ENCODE results near the gene ELFN2.

Gene ELFN2

GRCh38 chr22:37456346-37456745 lies 29.1 kb upstream of the ELFN2 start:
- no peak for FAIRE-seq
- no peak for DNase-seq (ENCODE audit: insufficient read length, low spot score)

- DNase-seq (ENCODE audit: insufficient read length, low spot score) (no peak), FAIRE-seq (no peak)
These were observed 28.6 kb upstream of the ELFN2 start for GRCh38 chr22:37455896-37456295.

- FAIRE-seq, result peak; percentile 48
- DNase-seq (ENCODE audit: insufficient read length, low spot score), result peak; percentile 58
These were observed 27.8 kb upstream of the ELFN2 start for GRCh38 chr22:37454857-37455686.

GRCh38 chr22:37453696-37454095 lies 26.4 kb upstream of the ELFN2 start:
- DNase-seq (ENCODE audit: insufficient read length, low spot score) (no peak), FAIRE-seq (no peak)

- no peak for DNase-seq (ENCODE audit: insufficient read length, low spot score)
- FAIRE-seq, result no peak
These were observed 23.9 kb upstream of the ELFN2 start for GRCh38 chr22:37451218-37451617.

- FAIRE-seq, result no peak
- no peak for DNase-seq (ENCODE audit: insufficient read length, low spot score)
These were observed 22.2 kb upstream of the ELFN2 start for GRCh38 chr22:37449331-37450001.

- no peak for FAIRE-seq
These were observed 21.3 kb upstream of the ELFN2 start for GRCh38 chr22:37448516-37449127.

GRCh38 chr22:37445501-37445900 lies 18.2 kb upstream of the ELFN2 start:
- DNase-seq (ENCODE audit: insufficient read length, low spot score) (no peak), FAIRE-seq (no peak)

More at GRCh38 chr22:37448516-37449127, 21.3 kb upstream of the ELFN2 start:
- no peak for DNase-seq (ENCODE audit: insufficient read length, low spot score)

GRCh38 chr22:37443977-37444376 lies 16.7 kb upstream of the ELFN2 start:
- DNase-seq (ENCODE audit: insufficient read length, low spot score) (no peak), FAIRE-seq (no peak)

GRCh38 chr22:37443086-37443485 lies 15.8 kb upstream of the ELFN2 start:
- DNase-seq (ENCODE audit: insufficient read length, low spot score) (no peak), FAIRE-seq (no peak)

GRCh38 chr22:37442537-37442936 lies 15.3 kb upstream of the ELFN2 start:
- DNase-seq (ENCODE audit: insufficient read length, low spot score) (peak; percentile 27), FAIRE-seq (peak; percentile 13)

- FAIRE-seq (no peak), DNase-seq (ENCODE audit: insufficient read length, low spot score) (no peak)
These were observed 14.9 kb upstream of the ELFN2 start for GRCh38 chr22:37442135-37442534.

GRCh38 chr22:37440875-37441274 lies 13.6 kb upstream of the ELFN2 start:
- FAIRE-seq (no peak), DNase-seq (ENCODE audit: insufficient read length, low spot score) (no peak)

GRCh38 chr22:37439347-37439746 lies 12.1 kb upstream of the ELFN2 start:
- DNase-seq (ENCODE audit: insufficient read length, low spot score), result no peak
- FAIRE-seq, result no peak

GRCh38 chr22:37435970-37436603 lies 8.8 kb upstream of the ELFN2 start:
- DNase-seq (ENCODE audit: insufficient read length, low spot score) (no peak), FAIRE-seq (no peak)

- DNase-seq (ENCODE audit: insufficient read length, low spot score) (no peak), FAIRE-seq (no peak)
These were observed 6.5 kb upstream of the ELFN2 start for GRCh38 chr22:37433786-37434185.

GRCh38 chr22:37432708-37433054 lies 5.4 kb upstream of the ELFN2 start:
- FAIRE-seq (no peak), DNase-seq (ENCODE audit: insufficient read length, low spot score) (no peak)

GRCh38 chr22:37431801-37432707 lies 4.8 kb upstream of the ELFN2 start:
- DNase-seq (ENCODE audit: insufficient read length, low spot score), result peak; percentile 84
- FAIRE-seq, result peak; percentile 84

- no peak for FAIRE-seq
These were observed 4.1 kb upstream of the ELFN2 start for GRCh38 chr22:37431366-37431765.

GRCh38 chr22:37430941-37431340 lies 3.7 kb upstream of the ELFN2 start:
- DNase-seq (ENCODE audit: insufficient read length, low spot score) (no peak), FAIRE-seq (no peak)

More at GRCh38 chr22:37431366-37431765, 4.1 kb upstream of the ELFN2 start:
- DNase-seq (ENCODE audit: insufficient read length, low spot score), result no peak

Data from HTR-8/SVneo (cell line).